ENCODE measurements around the gene KCNJ15.

GRCh38 chr21:38228115-38228514 lies 28.7 kb upstream of the KCNJ15 start:
- TF ChIP-seq, protein P1, sequence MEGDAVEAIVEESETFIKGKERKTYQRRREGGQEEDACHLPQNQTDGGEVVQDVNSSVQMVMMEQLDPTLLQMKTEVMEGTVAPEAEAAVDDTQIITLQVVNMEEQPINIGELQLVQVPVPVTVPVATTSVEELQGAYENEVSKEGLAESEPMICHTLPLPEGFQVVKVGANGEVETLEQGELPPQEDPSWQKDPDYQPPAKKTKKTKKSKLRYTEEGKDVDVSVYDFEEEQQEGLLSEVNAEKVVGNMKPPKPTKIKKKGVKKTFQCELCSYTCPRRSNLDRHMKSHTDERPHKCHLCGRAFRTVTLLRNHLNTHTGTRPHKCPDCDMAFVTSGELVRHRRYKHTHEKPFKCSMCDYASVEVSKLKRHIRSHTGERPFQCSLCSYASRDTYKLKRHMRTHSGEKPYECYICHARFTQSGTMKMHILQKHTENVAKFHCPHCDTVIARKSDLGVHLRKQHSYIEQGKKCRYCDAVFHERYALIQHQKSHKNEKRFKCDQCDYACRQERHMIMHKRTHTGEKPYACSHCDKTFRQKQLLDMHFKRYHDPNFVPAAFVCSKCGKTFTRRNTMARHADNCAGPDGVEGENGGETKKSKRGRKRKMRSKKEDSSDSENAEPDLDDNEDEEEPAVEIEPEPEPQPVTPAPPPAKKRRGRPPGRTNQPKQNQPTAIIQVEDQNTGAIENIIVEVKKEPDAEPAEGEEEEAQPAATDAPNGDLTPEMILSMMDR (IDR thresholded peaks at IDR 0.05) = no peak
- no peak for TF ChIP-seq EP300 (IDR thresholded peaks at IDR 0.05)

All from ovary (tissue), 3 donors.